Measurements from ENCODE around the gene SLC7A5. TPM values are rescaled to one million over a fixed set of nuclear protein-coding genes. Genes with fewer than 3 reads are reported as not detected.

SLC7A5 gene
- polyA plus RNA-seq, 3 donors, result 4.9 to 40.0 (median 6.3) TPM

- no peak for DNase-seq (ENCODE audit: extremely low read depth in 1 of 11, low read depth in 9 of 11, low spot score in 4 of 11)
Measured at GRCh38 chr16:87851601-87852000, 17.7 kb downstream of the SLC7A5 start.

- no peak for DNase-seq (ENCODE audit: extremely low read depth in 1 of 11, low read depth in 9 of 11, low spot score in 4 of 11)
Measured at GRCh38 chr16:87851141-87851587, 18.1 kb downstream of the SLC7A5 start.

GRCh38 chr16:87850009-87851006 is 19.0 kb downstream of the SLC7A5 start:
- DNase-seq (ENCODE audit: extremely low read depth in 1 of 11, low read depth in 9 of 11, low spot score in 4 of 11), result no peak

GRCh38 chr16:87849419-87850008 is 19.8 kb downstream of the SLC7A5 start:
- DNase-seq (ENCODE audit: extremely low read depth in 1 of 11, low read depth in 9 of 11, low spot score in 4 of 11), result no peak

- no peak for DNase-seq (ENCODE audit: extremely low read depth in 1 of 11, low read depth in 9 of 11, low spot score in 4 of 11)
Measured at GRCh38 chr16:87848676-87849345, 20.5 kb downstream of the SLC7A5 start.

GRCh38 chr16:87847785-87848675 is 21.3 kb downstream of the SLC7A5 start:
- DNase-seq (ENCODE audit: extremely low read depth in 1 of 11, low read depth in 9 of 11, low spot score in 4 of 11), result no peak

GRCh38 chr16:87847467-87847784 is 21.9 kb downstream of the SLC7A5 start:
- DNase-seq (ENCODE audit: extremely low read depth in 1 of 11, low read depth in 9 of 11, low spot score in 4 of 11), result no peak

- DNase-seq (ENCODE audit: extremely low read depth in 1 of 11, low read depth in 9 of 11, low spot score in 4 of 11), result no peak
Measured at GRCh38 chr16:87846705-87847466, 22.4 kb downstream of the SLC7A5 start.

GRCh38 chr16:87845807-87846619 is 23.3 kb downstream of the SLC7A5 start:
- no peak for DNase-seq (ENCODE audit: extremely low read depth in 1 of 11, low read depth in 9 of 11, low spot score in 4 of 11)

GRCh38 chr16:87845213-87845612 is 24.1 kb downstream of the SLC7A5 start:
- no peak for DNase-seq (ENCODE audit: extremely low read depth in 1 of 11, low read depth in 9 of 11, low spot score in 4 of 11)

GRCh38 chr16:87844809-87845208 is 24.5 kb downstream of the SLC7A5 start:
- DNase-seq (ENCODE audit: extremely low read depth in 1 of 11, low read depth in 9 of 11, low spot score in 4 of 11), result no peak

- DNase-seq (ENCODE audit: extremely low read depth in 1 of 11, low read depth in 9 of 11, low spot score in 4 of 11), result no peak
Measured at GRCh38 chr16:87844120-87844733, 25.1 kb downstream of the SLC7A5 start.

- no peak for DNase-seq (ENCODE audit: extremely low read depth in 1 of 11, low read depth in 9 of 11, low spot score in 4 of 11)
Measured at GRCh38 chr16:87843678-87844105, 25.6 kb downstream of the SLC7A5 start.

- no peak for DNase-seq (ENCODE audit: extremely low read depth in 1 of 11, low read depth in 9 of 11, low spot score in 4 of 11)
Measured at GRCh38 chr16:87842209-87842869, 27.0 kb downstream of the SLC7A5 start.

GRCh38 chr16:87841340-87842208 is 27.7 kb downstream of the SLC7A5 start:
- no peak for DNase-seq (ENCODE audit: extremely low read depth in 1 of 11, low read depth in 9 of 11, low spot score in 4 of 11)

Measured in renal cortex interstitium (tissue), 11 donors.